Measurements from ENCODE around the gene C10orf67. TPM values are rescaled to one million over a fixed set of nuclear protein-coding genes. Genes with fewer than 3 reads are reported as not detected.

C10orf67 gene
- total RNA-seq, 1 experiment from 2014 or later: not detected

DNA sequence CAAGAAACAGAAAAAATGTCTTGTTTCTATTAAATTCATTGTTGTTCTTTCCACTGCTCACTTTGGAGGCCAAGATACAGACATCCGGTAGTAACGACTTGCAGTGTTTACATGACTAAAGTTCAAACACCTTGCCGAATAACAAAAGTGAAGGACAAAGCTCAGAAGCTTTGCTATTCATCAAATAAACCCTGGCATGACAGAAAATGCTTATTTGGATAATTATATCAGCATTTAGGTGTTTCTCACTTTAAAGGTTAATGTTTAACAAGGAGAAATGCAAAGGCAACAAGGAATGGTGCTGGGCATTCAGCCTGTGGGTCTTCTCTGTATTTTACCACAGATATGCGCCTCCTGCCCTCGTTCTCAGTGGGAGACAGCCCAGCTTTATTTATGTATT, 157.9 kb downstream of the C10orf67 start:
- H3K9me3 ChIP-seq (ENCODE audit: control insufficient read depth, insufficient read depth, low read depth, low read length): no peaks in the 10 kb centered on the region
- TF ChIP-seq SIN3A (IDR thresholded peaks at IDR 0.05; ENCODE audit: borderline replicate concordance, insufficient read depth, low read depth, low read length) (no peak), TCF7L2 (IDR thresholded peaks at IDR 0.05; ENCODE audit: low read depth, low read length) (no peak), POLR2AphosphoS5 (IDR thresholded peaks at IDR 0.05; ENCODE audit: low read depth, low read length) (no peak)
- TF ChIP-seq, protein P1, sequence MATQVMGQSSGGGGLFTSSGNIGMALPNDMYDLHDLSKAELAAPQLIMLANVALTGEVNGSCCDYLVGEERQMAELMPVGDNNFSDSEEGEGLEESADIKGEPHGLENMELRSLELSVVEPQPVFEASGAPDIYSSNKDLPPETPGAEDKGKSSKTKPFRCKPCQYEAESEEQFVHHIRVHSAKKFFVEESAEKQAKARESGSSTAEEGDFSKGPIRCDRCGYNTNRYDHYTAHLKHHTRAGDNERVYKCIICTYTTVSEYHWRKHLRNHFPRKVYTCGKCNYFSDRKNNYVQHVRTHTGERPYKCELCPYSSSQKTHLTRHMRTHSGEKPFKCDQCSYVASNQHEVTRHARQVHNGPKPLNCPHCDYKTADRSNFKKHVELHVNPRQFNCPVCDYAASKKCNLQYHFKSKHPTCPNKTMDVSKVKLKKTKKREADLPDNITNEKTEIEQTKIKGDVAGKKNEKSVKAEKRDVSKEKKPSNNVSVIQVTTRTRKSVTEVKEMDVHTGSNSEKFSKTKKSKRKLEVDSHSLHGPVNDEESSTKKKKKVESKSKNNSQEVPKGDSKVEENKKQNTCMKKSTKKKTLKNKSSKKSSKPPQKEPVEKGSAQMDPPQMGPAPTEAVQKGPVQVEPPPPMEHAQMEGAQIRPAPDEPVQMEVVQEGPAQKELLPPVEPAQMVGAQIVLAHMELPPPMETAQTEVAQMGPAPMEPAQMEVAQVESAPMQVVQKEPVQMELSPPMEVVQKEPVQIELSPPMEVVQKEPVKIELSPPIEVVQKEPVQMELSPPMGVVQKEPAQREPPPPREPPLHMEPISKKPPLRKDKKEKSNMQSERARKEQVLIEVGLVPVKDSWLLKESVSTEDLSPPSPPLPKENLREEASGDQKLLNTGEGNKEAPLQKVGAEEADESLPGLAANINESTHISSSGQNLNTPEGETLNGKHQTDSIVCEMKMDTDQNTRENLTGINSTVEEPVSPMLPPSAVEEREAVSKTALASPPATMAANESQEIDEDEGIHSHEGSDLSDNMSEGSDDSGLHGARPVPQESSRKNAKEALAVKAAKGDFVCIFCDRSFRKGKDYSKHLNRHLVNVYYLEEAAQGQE (IDR thresholded peaks at IDR 0.05; ENCODE audit: insufficient read depth in 1 of 2, low read depth in 2 of 2, low read length in 1 of 2): no peak
- TF ChIP-seq, protein P2, sequence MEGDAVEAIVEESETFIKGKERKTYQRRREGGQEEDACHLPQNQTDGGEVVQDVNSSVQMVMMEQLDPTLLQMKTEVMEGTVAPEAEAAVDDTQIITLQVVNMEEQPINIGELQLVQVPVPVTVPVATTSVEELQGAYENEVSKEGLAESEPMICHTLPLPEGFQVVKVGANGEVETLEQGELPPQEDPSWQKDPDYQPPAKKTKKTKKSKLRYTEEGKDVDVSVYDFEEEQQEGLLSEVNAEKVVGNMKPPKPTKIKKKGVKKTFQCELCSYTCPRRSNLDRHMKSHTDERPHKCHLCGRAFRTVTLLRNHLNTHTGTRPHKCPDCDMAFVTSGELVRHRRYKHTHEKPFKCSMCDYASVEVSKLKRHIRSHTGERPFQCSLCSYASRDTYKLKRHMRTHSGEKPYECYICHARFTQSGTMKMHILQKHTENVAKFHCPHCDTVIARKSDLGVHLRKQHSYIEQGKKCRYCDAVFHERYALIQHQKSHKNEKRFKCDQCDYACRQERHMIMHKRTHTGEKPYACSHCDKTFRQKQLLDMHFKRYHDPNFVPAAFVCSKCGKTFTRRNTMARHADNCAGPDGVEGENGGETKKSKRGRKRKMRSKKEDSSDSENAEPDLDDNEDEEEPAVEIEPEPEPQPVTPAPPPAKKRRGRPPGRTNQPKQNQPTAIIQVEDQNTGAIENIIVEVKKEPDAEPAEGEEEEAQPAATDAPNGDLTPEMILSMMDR (IDR thresholded peaks at IDR 0.05): no peak
- in situ Hi-C loops (cut with HindIII; ENCODE audit: low pct_unique_long_range_greater_than_20kb, low sequenced_read_pairs) (no loop called here), intact Hi-C loops (cut with micrococcal nuclease; ENCODE audit: unreplicated experiment) (no loop called here)
- no peaks in the 10 kb centered on the region for H3K4me1 ChIP-seq (ENCODE audit: control insufficient read depth, insufficient read depth, low read length)
- peaks cover 1% of the 10 kb centered on the region; the same call in 1 of the 2 replicates for H3K27me3 ChIP-seq (ENCODE audit: control insufficient read depth, insufficient read depth, low read length)
- no peak overlapping the region for H3K27ac ChIP-seq (ENCODE audit: low read length)
- ATAC-seq (no peak), DNase-seq (ENCODE audit: low read depth, low spot score) (no peak)
- no peak overlapping the region for H3K4me3 ChIP-seq (ENCODE audit: low read depth in 2 of 2, low read length in 2 of 2)
- CTCF ChIA-PET: interaction anchor here (0.8 kb wide), 1 partner anchor 29 kb away, joined by 4 read pairs; no protein-coding TSS in a partner anchor
- H3K36me3 ChIP-seq (ENCODE audit: control insufficient read depth, insufficient read depth, low read length): no peaks in the 10 kb centered on the region
- BruUV-seq (replicated peaks): no TSS peak
- POLR2A ChIA-PET: no interaction called here

DNA sequence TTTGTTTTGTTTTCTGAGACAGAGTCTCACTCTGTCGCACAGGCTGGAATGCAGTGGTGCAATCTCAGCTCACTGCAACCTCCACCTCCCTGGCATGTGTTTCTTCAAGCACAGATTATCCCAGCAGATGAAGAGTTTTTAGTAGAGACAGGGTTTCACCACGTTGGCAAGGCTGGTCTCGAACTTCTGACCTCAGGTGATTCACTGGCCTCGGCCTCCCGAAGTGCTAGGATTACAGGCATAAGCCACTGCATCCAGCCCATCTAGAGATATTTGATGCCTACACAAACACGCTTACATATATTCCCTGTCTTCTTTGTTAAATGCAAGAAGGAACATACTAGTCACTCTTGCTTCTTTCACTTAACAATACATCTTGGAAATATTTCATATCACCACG, 158.4 kb downstream of the C10orf67 start:
- ChIA-PET CTCF (no interaction called here), POLR2A (no interaction called here)
- TF ChIP-seq TCF7L2 (IDR thresholded peaks at IDR 0.05; ENCODE audit: low read depth, low read length) (no peak), SIN3A (IDR thresholded peaks at IDR 0.05; ENCODE audit: borderline replicate concordance, insufficient read depth, low read depth, low read length) (no peak), POLR2AphosphoS5 (IDR thresholded peaks at IDR 0.05; ENCODE audit: low read depth, low read length) (no peak)
- TF ChIP-seq, protein P1 (IDR thresholded peaks at IDR 0.05; ENCODE audit: insufficient read depth in 1 of 2, low read depth in 2 of 2, low read length in 1 of 2): no peak
- TF ChIP-seq, protein P2 (IDR thresholded peaks at IDR 0.05): no peak
- Histone ChIP-seq H3K27ac (ENCODE audit: low read length) (no peak overlapping the region), H3K4me1 (ENCODE audit: control insufficient read depth, insufficient read depth, low read length) (no peaks in the 10 kb centered on the region), H3K4me3 (ENCODE audit: low read depth in 2 of 2, low read length in 2 of 2) (no peak overlapping the region), H3K36me3 (ENCODE audit: control insufficient read depth, insufficient read depth, low read length) (no peaks in the 10 kb centered on the region), H3K27me3 (ENCODE audit: control insufficient read depth, insufficient read depth, low read length) (peaks cover 3% of the 10 kb centered on the region; the same call in 1 of the 2 replicates), H3K9me3 (ENCODE audit: control insufficient read depth, insufficient read depth, low read depth, low read length) (no peaks in the 10 kb centered on the region)
- intact Hi-C loops (cut with micrococcal nuclease; ENCODE audit: unreplicated experiment): no loop called here
- no peak for ATAC-seq
- no peak for DNase-seq (ENCODE audit: low read depth, low spot score)
- in situ Hi-C loops (cut with HindIII; ENCODE audit: low pct_unique_long_range_greater_than_20kb, low sequenced_read_pairs): no loop called here
- no TSS peak for BruUV-seq (replicated peaks)

Measured in Panc1 (cell line).